GM18511 (cell line): ENCODE measurements around the gene ARMC5.
"Not testable (repeated sequence)": the region's sequence is repeated elsewhere in the genome, so short reads cannot be mapped to it uniquely, and the experiment has no call there.

Experiments
- ATAC-seq: cut with Tn5 transposase; IDR thresholded peaks from one replicate; pipeline ENCODE4 v1.9.1; 2021; ENCODE audit warnings: mild to moderate bottlenecking, moderate library complexity; ENCODE audit not compliant: unreplicated experiment

Gene ARMC5

DNA sequence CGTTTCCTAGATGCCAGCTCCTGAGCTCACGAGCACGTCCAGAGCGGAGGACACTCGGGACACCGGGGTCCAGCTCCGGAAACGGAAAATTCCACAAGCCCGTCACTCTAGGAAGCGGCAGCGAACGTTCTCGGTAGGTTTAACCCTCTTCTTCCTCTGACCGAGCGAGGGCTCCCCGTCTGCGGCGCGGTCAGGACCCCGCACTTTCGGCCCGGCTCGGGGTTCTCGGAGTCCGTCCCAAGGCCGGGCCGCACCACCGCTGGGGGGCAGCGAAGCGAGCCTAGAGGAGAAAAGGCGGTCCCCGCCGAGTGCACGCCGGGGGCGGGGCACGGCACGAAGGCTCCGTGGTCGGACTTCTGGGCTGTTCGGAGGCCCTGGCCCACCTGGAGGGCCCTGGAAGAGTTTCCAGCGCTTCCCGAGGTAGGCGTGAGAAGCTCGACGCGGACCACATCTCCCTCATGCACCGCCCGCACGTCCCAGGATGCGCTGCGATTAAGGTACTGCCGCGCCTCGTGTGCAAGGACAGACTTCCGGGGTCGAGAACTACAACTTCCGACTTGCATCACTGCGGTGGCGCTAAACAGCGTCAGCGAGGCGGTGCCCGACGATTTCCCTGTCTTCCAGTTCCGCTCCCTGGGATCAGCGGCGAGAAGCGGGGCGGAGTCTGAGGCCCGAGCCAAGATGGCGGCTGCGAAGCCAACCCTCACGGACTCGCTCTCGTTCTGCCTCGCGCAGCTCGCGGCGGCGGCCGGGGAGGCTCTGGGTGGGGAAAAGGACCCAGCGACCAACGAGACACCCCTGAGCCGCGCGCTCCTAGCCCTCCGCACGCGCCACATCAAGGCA is at the start of gene ARMC5:
Gene ARMC5, plus strand, starts transcription at position 658 of the 843 bp plus-strand sequence. Its CDS starts 24 bp downstream, at position 682.
- peak; percentile 72 for ATAC-seq

DNA sequence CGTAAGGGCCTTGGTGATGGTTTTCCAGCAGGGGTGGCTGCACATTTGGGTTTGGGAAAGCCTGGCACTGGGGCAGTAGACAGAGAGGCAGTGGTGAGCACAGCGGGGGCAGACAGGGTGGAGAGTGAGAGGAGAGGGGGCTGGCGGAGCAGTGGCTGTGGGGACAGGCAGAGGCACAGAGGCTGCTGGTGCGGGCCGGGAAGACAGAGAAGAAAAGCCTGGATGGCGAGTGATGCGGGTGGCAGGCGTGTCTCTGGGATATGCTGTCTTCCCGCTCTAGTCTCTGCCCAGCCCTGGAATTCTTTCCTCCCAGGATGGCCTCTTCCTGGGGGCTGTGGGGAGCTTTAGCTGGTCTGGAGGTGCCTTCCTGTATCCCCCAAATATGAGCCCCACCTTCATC is 49.2 kb upstream of the ARMC5 start:
- ATAC-seq: no peak

DNA sequence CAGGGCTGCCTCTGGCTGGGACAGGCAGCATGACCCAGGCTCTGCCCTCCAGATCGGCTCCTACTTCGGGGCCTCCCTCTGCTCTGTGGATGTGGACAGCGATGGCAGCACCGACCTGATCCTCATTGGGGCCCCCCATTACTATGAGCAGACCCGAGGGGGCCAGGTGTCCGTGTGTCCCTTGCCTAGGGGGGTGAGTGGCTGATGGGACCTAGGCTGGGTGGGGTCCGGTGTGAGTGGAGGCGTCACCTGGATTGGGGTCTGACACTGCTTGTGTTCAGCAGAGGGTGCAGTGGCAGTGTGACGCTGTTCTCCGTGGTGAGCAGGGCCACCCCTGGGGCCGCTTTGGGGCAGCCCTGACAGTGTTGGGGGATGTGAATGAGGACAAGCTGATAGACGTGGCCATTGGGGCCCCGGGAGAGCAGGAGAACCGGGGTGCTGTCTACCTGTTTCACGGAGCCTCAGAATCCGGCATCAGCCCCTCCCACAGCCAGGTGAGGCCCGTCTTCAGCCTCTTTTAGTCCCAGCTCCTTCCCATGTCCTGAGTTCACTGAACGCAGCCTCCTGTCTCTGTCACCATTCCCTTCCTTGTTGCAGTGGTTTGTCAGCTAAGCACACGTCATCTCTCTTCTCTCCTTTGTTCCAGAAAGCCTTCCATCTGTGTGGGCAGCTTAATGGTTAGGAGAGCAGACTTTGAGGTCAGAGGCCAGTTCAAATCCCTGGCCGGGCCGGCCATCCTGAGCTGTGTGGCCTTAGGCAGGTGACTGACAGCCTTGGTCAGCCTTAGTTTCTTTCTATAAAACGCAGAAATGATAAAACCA is 48.1 kb upstream of the ARMC5 start:
- ATAC-seq: no peak

DNA sequence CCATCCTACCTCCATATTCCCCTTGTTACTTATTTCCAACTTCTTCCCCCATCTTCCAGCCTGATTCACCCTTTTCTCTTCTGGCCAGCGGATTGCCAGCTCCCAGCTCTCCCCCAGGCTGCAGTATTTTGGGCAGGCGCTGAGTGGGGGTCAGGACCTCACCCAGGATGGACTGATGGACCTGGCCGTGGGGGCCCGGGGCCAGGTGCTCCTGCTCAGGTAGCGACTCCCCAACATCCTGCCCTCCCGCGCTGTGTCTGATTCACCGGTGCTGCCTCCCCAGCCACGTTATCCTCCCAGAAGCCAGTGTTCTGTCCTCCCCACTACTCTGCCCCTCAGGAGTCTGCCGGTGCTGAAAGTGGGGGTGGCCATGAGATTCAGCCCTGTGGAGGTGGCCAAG is 46.6 kb upstream of the ARMC5 start:
- ATAC-seq: no peak

DNA sequence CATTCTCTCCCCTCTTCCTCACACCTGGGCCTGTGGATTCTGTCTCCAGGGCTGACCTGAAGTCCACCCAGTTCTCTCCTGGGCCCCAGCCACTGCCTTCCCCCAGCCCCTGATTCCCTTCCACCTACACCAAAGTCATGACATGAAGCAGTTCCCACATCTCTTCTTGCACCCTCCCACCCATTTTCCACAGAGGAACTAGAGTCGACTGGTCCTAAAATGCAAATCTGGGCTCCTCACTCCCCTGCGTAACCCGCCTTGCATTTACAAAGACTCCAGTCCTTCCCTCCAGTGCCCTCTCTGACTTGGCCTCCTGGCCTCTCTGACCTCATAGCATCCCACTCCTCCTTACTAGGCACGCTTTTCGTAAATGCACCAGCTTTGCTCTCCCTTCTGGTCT is 45.9 kb upstream of the ARMC5 start:
- ATAC-seq: no peak

GRCh38 chr16:31413943-31414342 is 45.4 kb upstream of the ARMC5 start:
- ATAC-seq: no peak

DNA sequence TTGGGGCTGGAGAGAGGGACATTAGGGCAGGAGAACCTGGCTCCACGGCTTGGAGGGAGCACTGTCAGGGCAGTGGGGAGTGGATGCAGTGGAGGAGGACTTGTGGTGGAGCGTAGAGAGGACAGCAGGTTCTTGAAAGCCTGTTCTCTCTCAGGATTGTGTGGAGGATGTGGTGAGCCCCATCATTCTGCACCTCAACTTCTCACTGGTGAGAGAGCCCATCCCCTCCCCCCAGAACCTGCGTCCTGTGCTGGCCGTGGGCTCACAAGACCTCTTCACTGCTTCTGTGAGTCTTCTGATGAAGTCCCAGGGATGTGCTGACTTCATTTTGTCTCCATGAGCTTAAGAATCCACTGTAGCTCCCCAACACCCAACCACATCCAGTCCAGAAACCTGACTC is 44.6 kb upstream of the ARMC5 start:
- ATAC-seq: no peak

DNA sequence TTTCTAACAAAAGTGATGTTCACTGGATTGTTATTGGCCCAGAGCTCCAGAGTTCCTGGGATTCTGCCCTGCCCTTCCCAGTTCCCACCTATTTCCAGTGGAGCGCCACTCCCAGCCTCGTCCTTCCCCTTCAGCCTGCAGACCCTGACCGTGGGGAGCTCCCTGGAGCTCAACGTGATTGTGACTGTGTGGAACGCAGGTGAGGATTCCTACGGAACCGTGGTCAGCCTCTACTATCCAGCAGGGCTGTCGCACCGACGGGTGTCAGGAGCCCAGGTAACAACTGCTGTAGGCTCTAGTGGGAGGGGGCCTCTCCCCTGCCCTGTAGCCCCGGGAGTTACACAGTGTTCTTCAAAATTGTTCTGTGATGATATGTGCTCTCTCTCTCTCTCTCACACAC is 42.9 kb upstream of the ARMC5 start:
- ATAC-seq: no peak

GRCh38 chr16:31417036-31417435 is 42.3 kb upstream of the ARMC5 start:
- ATAC-seq: not testable (repeated sequence)

DNA sequence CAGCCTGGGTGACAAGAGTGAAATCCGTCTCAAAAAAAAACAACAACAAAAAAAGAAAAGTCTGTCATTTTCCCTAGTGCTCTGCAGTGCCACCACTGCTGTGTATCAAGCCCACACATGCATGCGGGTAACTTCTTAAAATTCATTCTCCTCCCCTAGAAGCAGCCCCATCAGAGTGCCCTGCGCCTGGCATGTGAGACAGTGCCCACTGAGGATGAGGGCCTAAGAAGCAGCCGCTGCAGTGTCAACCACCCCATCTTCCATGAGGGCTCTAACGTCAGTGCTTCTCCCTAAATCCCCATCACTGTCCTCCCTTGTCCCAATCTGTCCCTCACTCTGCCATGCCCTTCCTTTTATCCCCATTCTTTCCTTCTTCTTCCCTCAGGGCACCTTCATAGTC is 41.4 kb upstream of the ARMC5 start:
- no peak for ATAC-seq

GRCh38 chr16:31420037-31420436 is 39.3 kb upstream of the ARMC5 start:
- no peak for ATAC-seq

- no peak for ATAC-seq
These were observed 37.7 kb upstream of the ARMC5 start for GRCh38 chr16:31421587-31421986.

GRCh38 chr16:31423241-31423640 is 36.1 kb upstream of the ARMC5 start:
- no peak for ATAC-seq

GRCh38 chr16:31423801-31424200 is 35.5 kb upstream of the ARMC5 start:
- no peak for ATAC-seq

GRCh38 chr16:31427441-31428278 is 31.6 kb upstream of the ARMC5 start:
- ATAC-seq: no peak

GRCh38 chr16:31428279-31428597 is 31.1 kb upstream of the ARMC5 start, which contains the start of gene COX6A2:
Gene COX6A2, minus strand, starts transcription at chr16:31428360. Its CDS starts 35 bp downstream, at chr16:31428325.
- ATAC-seq: no peak

DNA sequence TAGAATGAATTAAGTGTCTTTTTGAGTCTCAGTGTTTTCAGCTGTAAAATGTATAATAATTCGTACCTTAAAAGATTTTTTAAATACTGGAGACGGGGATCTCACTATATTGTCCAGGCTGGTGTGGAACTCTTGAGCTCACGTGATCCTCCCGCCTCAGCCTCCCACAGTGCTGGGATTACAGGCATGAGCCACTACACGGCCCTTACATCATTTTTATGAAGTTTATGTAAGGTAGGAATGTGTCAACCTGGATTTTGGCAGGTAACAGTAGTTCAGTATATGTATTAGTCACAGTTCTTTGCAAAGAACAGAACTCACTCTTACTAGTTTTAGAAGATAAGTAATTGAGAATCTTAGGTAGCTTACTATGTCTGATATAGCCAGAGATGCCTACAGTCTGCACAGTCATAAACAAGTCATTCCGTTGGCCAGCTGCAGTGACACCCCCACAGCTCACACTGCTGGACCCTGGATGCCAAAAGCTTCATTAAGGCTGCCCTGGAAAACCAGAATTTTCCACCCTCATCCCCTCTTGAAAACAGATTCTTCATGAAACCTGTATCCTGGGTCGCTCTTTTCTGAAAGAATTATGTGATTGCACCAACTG is 30.6 kb upstream of the ARMC5 start:
- no peak for ATAC-seq

GRCh38 chr16:31429314-31429713 is 30.0 kb upstream of the ARMC5 start:
- no peak for ATAC-seq

DNA sequence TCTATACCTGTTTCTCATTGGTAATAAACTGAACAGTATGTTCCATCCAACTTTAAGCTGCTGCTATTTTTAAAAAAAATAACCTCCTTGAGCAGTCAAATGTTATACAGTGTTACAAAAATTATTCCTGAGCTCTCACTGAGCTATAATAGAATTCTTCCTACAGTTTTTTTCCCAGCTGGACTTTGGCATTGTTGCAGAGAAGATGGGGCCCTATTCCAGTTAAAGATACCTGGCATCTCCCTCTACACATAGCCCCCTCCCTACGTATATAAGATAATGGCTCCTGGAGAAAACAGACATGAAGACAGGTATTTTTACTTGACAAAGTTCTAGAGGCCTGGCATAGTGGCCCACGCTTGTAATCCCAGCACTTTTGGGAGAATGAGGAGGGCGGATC is 29.5 kb upstream of the ARMC5 start:
- ATAC-seq: no peak

GRCh38 chr16:31430380-31431052 is 28.8 kb upstream of the ARMC5 start:
- no peak for ATAC-seq
